GM10248 (cell line): ENCODE data around the gene KRTAP20-1.

Experiments
- CTCF ChIA-PET: fragments of 300-600 bp; sonication (Branson Sonifier 250); formaldehyde crosslinking; extraction: SDS; loops from one replicate; lab custom pipeline; 2021; ENCODE audit warnings: antibody characterized with exemption; lab: Yijun Ruan, JAX
- POLR2A ChIA-PET: fragments of 350-650 bp; sonication (Branson Sonifier 250); formaldehyde crosslinking; extraction: SDS; loops from one replicate; lab custom pipeline; 2020; ENCODE audit warnings: antibody characterized with exemption; lab: Yijun Ruan, JAX
- DNase-seq: peaks from one replicate; pipeline ENCODE4 v3.0.0; 2012; ENCODE audit errors: extremely low spot score
- CTCF ChIP-seq: IDR thresholded peaks from 2 replicates; pipeline ENCODE4 v1.5.1; 2012; ENCODE audit warnings: mild to moderate bottlenecking, low read depth; ENCODE audit errors: extremely low read depth, missing control alignments, control extremely low read depth

KRTAP20-1 gene

GRCh38 chr21:30615199-30615598 is 1.0 kb upstream of the KRTAP20-1 start:
- no peak for TF ChIP-seq CTCF
- CTCF ChIA-PET = no interaction called here
- POLR2A ChIA-PET = no interaction called here
- no peak for DNase-seq

DNA sequence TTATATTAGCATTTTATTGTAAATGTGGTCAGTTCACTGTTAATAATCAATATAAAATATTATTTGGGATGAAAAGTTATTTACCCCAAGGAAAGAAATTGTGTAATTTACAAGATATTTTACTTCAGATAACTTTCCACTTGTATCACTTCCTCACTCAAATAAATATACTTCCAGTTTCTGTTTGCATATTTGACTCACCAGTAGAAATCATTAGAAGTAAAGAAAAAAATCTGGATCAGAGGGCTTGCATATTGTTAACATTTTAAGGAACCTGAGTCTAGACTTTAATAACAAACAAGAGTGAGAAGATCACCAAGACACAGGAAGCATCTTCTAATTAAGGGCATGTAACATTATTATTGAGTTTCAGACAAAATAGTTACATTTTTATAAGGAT is 3.9 kb downstream of the KRTAP20-1 start:
- no peak for TF ChIP-seq CTCF
- ChIA-PET POLR2A (no interaction called here), CTCF (no interaction called here)
- no peak for DNase-seq

GRCh38 chr21:30620522-30620921 is 4.3 kb downstream of the KRTAP20-1 start, which contains the start of gene KRTAP20-4:
Gene KRTAP20-4 (plus strand): TSS chr21:30620627.
- POLR2A ChIA-PET = no interaction called here
- no peak for DNase-seq
- CTCF ChIA-PET = no interaction called here
- TF ChIP-seq CTCF = no peak

- no peak for DNase-seq
- TF ChIP-seq CTCF = no peak
- POLR2A ChIA-PET = no interaction called here
- CTCF ChIA-PET = interaction anchor here (1.2 kb wide), 1 partner anchor 23 kb away, joined by 3 read pairs; no protein-coding TSS in a partner anchor
Observed at GRCh38 chr21:30623362-30623761, 7.1 kb downstream of the KRTAP20-1 start.

DNA sequence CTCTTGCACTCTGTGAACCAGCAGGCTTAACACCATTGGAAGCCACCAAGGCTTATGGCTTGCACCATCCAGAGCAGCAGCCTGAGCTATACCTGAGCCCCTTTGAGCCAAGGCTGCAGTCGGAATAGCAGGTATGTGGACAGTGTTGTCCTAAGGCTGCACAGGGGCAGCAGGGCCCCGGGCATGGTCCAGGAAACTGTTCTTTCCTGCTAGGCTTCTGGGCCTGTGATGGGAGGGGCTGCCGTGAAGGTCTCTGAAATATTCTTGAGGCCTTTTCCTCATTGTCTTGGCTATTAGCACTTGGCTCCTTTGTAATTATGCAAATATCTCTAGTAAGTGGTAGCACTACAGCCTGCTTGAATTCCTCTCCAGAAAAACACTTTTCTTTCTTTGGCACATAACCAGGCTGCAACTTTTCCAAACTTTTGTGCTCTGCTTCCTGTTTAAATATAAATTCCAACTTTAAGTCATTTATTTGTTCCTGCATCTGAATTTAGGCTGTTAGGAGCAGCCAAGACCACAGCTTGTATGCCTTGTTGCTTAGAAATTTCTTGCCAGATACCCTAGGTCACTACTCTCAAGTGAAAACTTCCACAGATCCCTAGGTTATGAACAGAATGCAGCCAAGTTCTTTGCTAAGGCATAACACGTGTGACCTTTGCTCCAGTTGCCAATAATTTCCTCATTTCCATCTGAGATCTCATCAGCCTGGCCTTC is 9.4 kb downstream of the KRTAP20-1 start:
- no peak for DNase-seq
- TF ChIP-seq CTCF = no peak
- ChIA-PET POLR2A (no interaction called here), CTCF (no interaction called here)

- no peak for TF ChIP-seq CTCF
- DNase-seq = no peak
- ChIA-PET CTCF (no interaction called here), POLR2A (no interaction called here)
Observed at GRCh38 chr21:30628109-30628508, 11.9 kb downstream of the KRTAP20-1 start.

- POLR2A ChIA-PET = no interaction called here
- CTCF ChIA-PET = no interaction called here
- no peak for TF ChIP-seq CTCF
- DNase-seq = no peak
Observed at GRCh38 chr21:30629200-30629599, 13.0 kb downstream of the KRTAP20-1 start.
